ENCODE measurements around the gene KMT2B.
A peak's percentile ranks its signal among the peaks of the same experiment; 100 is the strongest.

Gene KMT2B

GRCh38 chr19:35716801-35717664 lies 770 bp upstream of the KMT2B start:
- H3K4me3 ChIP-seq (replicated peaks; ENCODE audit: insufficient read depth, low read length) = peak overlapping the region; percentile 92
- H3K27me3 ChIP-seq (ENCODE audit: insufficient read depth, poor library complexity, severe bottlenecking) = no peaks in the 10 kb centered on the region
- no peak for TF ChIP-seq SPI1 (IDR thresholded peaks at IDR 0.05; ENCODE audit: borderline replicate concordance, low read depth)
- peak; percentile 43 for TF ChIP-seq CTCF (IDR thresholded peaks at IDR 0.05; ENCODE audit: insufficient read depth, low read length)
- TF ChIP-seq GABPA (IDR thresholded peaks at IDR 0.05; ENCODE audit: low read depth) = no peak; the same call in 1 of the 2 replicates
- DNase-seq (ENCODE audit: low read depth in 1 of 2, low spot score in 1 of 2) = peak; percentile 89 to 97
- peak overlapping the region; percentile 73 for H3K27ac ChIP-seq (replicated peaks)

GRCh38 chr19:35718345-35719041 lies 690 bp downstream of the KMT2B start:
- peak in 1 of 2 experiments; percentile 35 for DNase-seq (ENCODE audit: low read depth in 1 of 2, low spot score in 1 of 2)
- Histone ChIP-seq H3K27ac (replicated peaks) (peak overlapping the region; percentile 69), H3K4me3 (replicated peaks; ENCODE audit: insufficient read depth, low read length) (peak overlapping the region; percentile 93), H3K27me3 (ENCODE audit: insufficient read depth, poor library complexity, severe bottlenecking) (no peaks in the 10 kb centered on the region)
- no peak for TF ChIP-seq REST (IDR thresholded peaks at IDR 0.05; ENCODE audit: insufficient replicate concordance, low read depth)
- no peak for TF ChIP-seq GABPA (IDR thresholded peaks at IDR 0.05; ENCODE audit: low read depth)
- peak; percentile 35; the same call in 1 of the 2 replicates for TF ChIP-seq POLR2AphosphoS5 (IDR thresholded peaks at IDR 0.05; ENCODE audit: low read depth)

GRCh38 chr19:35719402-35720162 lies 1.8 kb downstream of the KMT2B start:
- H3K27me3 ChIP-seq (ENCODE audit: insufficient read depth, poor library complexity, severe bottlenecking) = no peaks in the 10 kb centered on the region
- H3K4me3 ChIP-seq (replicated peaks; ENCODE audit: insufficient read depth, low read length) = no peak overlapping the region
- TF ChIP-seq REST (IDR thresholded peaks at IDR 0.05; ENCODE audit: insufficient replicate concordance, low read depth) (no peak), SPI1 (IDR thresholded peaks at IDR 0.05; ENCODE audit: borderline replicate concordance, low read depth) (no peak), POLR2AphosphoS5 (IDR thresholded peaks at IDR 0.05; ENCODE audit: low read depth) (no peak), GABPA (IDR thresholded peaks at IDR 0.05; ENCODE audit: low read depth) (no peak)
- no peak for DNase-seq (ENCODE audit: low read depth in 1 of 2, low spot score in 1 of 2)
- H3K27ac ChIP-seq (replicated peaks) = no peak overlapping the region

- H3K27me3 ChIP-seq (ENCODE audit: insufficient read depth, poor library complexity, severe bottlenecking) = no peaks in the 10 kb centered on the region
- no peak overlapping the region for H3K27ac ChIP-seq (replicated peaks)
- TF ChIP-seq SPI1 (IDR thresholded peaks at IDR 0.05; ENCODE audit: borderline replicate concordance, low read depth) (no peak), GABPA (IDR thresholded peaks at IDR 0.05; ENCODE audit: low read depth) (no peak), POLR2AphosphoS5 (IDR thresholded peaks at IDR 0.05; ENCODE audit: low read depth) (no peak), CTCF (IDR thresholded peaks at IDR 0.05; ENCODE audit: insufficient read depth, low read length) (no peak), REST (IDR thresholded peaks at IDR 0.05; ENCODE audit: insufficient replicate concordance, low read depth) (no peak)
- no peak for DNase-seq (ENCODE audit: low read depth in 1 of 2, low spot score in 1 of 2)
- no peak overlapping the region for H3K4me3 ChIP-seq (replicated peaks; ENCODE audit: insufficient read depth, low read length)
Observed at GRCh38 chr19:35720163-35720524, 2.3 kb downstream of the KMT2B start.
